Anterior cingulate cortex (tissue), 58 donors: ENCODE measurements around the gene PRKCD.

Source experiments
- DNase-seq, 58 donors: peaks; one replicate each; lab custom pipeline; 2025; lab: John Stamatoyannopoulos, UW

PRKCD gene

DNA sequence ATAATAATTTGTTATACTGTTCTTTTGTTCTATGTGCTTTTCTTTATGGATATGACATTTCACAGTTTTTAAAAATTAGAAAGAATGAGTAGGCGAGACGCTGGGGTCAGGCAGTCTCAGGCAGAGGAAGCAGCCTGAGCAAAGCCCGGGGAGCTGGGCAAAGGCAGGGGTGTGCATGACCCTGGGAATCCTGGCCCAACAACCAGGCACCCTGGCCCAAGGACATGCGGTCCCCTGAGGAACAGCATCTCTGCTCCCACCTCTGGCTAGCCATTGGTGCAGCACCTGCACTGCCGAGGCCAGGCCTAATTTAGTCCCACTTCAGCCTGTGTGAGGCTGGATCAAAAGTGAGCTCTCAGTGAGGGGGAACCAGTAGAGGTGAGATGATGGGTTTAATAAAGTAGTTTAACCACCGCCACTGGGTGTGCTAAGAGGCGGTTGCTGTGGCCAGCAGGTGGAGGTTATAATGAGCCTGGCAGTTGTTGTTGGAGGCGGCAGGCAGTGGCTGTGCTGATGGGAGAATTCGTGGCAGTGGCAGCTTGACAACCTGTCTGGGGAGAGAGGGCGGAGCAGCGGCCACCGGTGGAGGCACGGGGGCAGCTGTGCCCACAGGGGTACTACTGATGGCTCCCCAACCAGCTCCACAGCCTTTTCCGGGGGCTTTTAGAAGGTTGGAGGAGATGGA lies 41.5 kb downstream of the PRKCD start:
- DNase-seq: no peak

DNA sequence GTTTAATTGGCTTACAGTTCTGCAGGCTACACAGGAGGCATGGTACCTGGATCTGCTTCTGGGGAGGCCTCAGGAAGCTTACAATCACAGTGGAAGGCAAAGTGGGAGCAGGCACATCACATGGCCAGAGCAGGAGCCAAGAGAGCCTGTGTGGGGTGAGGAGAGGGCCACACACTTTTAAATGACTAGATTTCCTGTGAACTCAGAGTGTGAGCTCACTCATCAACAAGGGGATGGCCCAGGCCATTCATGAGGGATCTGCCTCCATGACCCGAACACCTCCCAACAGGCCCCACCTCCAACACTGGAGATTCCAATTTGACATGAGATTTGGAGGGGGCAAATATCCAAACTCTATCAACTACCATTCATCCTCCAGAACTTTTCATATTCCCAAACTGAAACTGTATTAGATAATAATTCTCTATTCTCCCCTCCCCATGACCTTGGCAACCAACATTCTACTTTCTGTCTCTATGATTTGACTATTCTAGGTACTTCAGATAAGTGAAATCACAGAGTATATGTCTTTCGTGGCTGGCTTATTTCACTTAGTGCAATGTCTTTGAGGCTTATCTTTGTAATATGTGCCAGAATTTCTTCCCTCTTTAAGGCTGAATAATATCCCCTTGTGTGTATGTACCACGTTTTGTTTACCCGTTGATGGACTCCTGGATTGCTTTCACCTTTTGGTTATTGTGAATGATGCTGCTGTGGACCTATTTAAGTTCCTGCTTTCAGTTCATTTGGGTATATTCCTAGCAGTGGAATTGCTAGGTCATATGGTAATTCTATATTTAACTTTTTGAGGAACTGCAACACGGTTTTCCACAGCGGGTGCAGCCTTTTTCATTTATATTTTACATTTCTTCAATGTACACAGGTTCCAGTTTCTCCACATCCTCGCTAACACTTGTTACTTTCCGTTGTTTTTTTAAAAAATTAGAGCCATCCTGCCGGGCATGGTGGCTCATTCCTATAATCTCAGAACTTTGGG lies 51.0 kb downstream of the PRKCD start:
- no peak for DNase-seq

DNA sequence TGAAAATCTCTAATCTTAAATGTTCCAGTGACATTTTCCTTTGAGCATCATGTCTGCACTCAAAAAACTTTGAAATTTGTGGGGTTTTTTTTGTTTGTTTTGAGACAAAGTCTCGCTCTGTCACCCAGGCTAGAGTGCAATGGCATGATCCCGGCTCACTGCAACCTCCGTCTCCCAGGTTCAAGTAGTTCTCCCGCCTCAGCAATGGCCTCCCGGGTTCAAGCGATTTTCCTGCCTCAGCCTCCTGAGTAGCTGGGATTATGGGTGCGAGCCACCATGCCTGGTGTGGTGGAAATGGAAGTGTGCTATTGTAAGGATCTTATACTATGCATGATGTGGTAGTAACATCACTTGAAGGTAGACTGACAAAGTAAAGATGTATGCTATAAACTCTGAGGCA lies 52.3 kb downstream of the PRKCD start:
- DNase-seq: no peak

DNA sequence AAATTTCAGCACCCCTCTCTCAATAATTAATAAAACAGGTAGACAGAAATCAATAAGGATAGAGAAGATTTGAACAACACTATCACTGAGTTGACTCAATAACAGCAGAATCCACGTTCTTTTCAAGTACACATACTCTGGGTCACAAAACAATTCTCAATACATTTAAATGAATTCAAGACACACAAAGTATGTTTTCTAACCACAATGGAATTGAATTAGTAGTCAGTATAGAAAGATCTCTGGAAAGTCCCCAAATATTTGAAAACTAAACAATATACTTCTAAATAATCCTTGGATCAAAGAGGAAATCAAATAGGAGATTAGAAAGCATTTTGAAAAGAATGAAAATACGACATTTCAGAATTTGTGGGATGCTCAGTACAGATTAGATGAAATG lies 54.8 kb downstream of the PRKCD start:
- DNase-seq: no peak

DNA sequence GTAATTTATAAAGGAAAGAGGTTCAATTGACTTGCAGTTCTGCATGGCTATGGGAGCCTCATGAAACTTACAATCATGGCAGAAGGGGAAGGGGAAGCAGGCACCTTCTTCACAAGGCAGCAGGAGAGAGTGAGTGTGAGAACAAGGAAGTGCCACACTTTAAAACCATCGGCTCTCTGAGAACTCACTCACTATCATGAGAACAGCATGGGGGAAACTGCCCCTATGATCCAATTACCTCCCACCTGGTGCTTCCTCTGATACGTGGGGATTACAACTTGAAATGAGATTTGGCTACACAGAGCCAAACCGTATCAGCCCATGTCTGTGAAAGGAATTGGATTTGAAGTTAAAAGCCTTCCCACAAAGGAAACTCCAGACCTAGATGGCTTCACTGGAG lies 55.7 kb downstream of the PRKCD start:
- no peak for DNase-seq

DNA sequence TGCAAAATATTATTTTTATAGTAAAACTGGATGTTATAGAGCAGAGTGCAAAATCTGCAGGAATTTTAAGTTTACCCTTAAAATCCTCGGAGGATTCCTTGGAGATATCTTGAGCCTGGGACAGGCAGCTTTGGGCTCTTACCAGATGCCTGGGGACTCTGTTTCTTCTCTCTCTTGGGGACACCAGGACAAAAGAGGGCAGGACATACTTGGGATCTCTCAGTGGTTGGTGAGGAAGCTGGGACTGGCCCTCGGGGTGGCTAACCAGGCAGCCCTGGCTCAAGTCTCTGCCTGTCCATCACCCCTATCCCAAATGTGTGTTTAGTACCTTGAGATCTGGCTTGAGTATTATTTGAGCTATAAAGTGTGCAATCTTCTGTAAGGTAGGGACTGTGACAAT lies 56.2 kb downstream of the PRKCD start:
- DNase-seq: no peak

DNA sequence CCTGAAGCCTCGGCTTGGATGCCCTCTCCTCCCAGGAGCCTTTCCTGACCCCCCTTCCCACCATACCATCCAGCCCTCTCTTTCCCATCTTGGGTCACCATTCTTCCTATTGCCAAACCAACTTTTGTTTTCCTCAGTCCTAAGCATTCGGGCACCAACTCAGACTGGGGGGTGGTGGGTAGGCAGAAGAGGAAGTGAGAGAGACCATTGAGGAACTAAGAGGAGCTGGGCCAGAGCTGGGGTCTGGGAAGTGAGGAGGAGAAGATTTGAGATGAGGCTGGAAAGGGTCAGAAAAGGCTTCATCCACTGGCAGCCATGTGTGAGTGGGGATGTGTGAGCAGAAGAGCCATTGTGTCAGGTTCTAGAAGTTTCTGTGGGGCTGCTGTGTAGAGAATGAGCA lies 57.1 kb downstream of the PRKCD start:
- no peak for DNase-seq

DNA sequence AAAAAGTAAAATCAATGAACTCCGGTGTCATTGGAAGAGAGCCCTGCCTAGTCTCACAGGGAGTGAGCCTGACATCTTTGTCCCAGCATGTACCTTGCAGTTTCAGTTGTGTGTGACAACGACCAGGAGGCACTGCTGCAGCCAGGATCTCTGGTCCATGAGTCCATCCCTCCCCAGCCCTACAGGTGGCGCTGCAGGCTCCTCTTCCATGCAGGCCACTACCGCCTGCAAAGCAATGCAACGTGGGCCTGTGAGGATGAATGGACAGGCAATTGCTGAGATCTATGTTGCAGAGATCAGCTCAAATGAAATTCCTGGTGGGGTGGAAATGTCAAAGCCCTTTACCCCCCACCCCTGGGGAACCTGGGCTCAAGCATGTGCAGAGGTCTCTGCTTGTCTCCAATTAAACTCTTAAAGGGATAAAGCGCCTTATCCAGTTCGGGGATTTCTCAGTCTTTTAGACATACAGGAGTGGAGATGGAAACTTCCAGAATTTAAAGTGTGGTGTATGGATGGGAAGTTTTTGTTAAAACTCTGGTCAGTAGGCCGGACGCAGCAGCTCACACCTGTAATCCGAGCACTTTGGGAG lies 59.0 kb downstream of the PRKCD start:
- peak in 53 of 58 donors; percentile 21 to 85 (median 67) for DNase-seq

DNA sequence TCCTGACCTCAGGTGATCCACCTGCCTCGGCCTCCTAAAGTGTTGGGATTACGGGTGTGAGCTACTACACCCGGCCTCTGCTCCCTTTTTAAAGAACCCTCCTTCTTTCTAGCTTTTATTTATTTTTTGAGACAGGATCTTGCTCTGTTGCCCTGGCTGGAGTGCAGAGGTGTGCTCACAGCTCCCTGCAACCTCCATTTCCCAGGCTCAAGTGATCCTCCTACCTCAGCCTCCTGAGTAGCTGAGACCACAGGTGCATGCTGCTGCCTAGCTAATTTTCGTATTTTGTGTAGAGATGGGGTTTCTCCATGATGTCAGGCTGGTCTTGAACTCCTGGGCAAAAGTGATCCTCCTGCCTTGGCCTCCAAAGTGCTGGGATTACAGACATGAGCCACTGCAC lies 60.3 kb downstream of the PRKCD start:
- no peak for DNase-seq

DNA sequence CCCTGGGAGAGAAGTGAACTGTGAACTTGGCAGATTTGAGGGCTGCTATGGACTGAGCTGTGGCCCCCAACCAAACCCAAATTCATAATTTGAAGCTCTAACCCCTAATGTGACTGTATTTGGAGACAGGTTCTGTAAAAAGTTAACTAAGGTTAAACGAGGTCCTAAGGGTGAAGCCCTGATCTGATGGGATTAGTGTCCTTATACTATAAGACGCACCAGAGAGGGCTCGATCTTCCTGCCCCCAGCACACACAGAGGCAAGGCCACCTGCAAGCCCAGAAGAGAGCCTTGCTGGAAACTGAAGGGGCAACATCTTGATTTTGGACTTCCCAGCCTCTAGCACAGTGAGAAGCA lies 60.8 kb downstream of the PRKCD start:
- DNase-seq: no peak

DNA sequence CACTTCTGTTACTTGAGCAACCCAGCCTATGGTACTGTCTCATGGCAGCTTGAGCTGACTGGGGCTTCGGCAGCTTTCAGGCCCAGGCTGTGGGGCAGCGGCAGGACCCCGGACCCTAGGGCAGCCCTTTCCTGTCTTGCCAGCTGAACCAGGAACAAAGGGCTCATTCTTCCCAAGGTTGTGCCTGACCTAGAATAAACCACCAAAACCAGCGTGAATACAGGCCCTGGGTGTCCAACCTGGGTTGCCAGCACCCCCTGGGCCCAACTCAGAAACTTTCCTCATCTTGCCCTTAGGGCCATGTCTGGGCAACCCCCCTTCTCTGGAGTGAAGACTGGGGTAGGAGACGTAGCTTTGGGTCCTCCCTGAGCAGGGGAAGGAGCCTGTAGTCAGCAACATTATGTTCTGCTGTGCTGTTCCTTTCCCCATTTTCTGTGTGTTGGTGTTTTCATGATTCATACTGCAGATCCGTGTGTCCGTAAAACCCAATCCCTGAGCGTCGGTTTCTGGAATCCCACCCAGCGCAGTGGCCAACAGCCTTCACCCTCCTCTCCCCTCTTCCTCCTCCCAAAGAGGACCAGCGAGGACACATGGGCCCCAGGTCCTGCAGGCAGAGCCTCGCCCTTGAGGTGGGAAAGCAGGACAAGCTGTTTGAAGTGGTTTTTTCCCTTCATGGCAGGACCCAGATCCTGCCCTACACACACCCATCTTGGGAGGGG lies 61.3 kb downstream of the PRKCD start:
- DNase-seq: no peak

DNA sequence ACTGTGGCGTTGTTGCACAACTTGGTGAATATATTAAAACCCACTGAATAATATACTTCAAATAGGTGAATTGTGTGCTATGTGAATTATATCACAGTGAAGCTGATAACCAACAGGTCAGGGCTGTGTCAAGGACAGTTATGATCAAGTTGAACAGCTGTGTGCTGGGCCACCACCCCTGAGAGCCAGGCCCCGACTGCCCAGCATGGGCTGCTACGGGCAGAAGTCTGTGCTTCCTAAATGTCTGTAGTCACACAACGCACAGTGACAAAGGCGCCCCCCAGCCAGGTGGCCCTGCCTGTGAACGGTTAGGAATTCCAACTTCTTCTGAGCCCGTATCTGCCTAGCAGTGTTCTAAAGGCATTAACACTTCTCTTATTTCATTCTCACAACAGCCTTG lies 62.0 kb downstream of the PRKCD start:
- no peak for DNase-seq

DNA sequence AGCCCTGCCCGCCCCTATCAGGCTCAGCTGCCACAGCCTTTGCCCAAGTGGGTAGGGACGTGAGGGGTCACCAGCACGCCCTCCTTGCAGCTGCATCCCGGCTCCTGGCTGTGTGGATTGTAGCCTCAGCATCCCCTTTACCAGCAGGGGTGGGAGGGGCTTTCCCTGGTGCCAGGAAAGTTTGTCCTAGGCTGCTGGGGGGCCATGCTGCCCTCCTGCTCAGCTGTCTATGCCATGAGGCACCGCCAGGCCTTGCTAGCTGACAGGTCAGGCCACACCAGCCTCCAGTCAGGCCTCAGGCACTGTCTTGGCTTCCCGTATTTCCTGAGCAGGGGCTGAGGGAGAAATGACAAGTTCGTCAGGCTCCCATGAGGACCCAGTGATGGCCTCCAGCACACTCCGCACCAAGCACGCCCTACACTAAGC lies 62.5 kb downstream of the PRKCD start:
- DNase-seq: no peak

DNA sequence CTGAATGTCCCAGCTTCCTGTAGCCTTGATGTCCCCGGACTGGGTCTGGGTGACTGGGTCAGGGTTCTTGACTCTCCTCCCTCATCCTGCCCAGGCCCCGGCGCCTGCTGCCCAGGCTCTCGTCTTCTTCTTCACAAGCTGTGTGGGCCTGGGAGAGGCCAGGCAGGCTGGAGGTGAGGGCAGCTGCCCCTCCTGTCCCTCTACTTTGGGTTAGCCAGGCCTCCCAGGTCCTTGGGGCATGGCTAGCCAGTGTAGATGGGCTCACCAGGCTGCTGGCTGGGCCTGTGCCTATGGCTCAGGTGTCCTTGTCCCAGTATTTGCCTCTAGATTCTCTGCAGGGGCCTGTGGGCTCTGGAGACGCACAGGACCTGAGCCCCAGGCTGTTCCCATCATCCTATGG lies 63.0 kb downstream of the PRKCD start:
- no peak for DNase-seq

DNA sequence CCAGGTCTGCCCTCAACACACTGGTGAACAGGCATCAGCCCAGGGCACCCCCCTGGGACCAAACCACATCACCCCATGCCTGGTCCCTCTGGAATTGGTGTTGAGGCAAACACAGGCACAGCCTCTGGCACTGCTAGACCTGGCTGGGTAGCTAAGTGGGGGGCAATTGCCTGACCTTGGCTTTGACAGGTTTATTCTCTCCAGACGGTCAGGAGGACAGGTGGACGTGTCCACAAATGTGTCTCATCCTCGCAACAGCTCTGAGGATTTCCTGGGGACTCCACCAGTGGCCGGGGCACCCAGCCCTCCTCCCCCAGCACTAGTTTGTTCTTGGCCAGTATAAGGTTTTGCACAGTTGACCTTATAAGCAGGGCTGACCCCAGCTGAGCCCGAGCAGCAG lies 63.5 kb downstream of the PRKCD start:
- DNase-seq: no peak

DNA sequence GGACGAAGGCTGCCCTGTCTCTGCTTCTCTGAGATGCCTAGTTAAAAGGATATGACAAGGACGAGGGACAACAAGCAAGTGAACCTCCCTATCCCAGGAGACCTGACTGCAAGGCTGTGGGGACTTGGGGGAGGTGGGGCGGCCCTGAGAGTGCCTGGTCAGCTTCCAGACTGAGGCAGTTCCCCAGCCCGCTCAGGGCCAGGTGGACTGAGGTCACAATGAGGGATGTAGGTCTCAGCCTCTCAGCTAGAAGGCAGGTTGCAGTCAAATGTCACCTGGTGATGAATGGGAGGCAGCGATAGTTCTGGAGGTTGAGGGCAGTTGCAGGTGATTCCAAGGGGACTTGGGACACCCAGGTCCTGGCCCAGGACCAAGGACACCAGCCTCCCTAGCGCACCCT lies 64.2 kb downstream of the PRKCD start:
- no peak for DNase-seq

DNA sequence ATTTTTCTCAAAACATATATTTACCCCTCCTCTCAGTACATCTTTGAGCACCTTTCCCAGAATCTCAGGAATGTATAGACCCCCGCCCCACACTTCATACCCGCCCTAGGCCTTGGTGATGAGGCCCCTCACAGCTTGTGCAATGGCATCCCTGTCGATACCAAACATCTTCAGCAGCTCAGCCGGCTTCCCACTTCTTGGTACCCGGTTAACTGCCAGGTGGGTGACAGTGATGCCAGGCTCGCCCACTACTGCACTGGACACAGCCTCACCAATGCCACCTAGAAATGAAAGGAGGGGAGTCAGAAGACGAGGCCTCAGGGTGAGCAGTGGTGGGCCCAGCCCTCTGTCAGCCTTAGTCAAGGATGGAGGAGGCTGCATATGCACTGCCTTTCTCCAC lies 64.6 kb downstream of the PRKCD start:
- no peak for DNase-seq

DNA sequence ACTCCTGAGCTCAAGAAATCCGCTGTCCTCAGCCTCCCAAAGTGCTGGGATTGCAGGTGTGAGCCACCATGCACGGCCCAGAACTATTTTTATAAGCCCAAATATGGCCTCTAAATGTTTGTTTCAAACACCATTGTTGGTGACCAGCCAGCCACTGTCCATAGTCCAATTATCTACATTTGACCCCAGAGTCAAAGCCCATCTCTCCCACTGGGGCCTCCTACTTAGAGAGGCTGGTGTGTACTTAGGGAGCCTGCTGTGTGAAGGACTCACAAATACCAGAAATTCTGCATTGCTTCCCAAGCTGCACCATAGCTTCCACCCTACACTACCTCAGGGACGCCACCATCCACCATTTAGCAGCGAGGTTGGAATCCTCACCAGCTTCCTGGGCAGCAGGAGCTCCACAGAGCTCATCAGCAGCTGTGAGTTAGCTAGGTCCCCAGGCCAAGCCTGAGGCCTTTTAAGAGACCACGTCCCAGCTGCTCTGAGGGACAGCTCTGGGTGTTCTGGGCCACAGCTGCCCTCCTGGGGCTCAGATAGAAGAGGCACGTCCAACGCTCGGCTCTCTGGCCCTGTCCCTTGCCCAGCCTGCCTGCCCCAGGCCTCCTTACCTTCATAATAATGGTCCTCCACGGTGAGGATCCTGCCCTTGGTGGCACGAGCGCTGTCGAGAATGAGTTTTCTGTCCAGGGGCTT lies 65.3 kb downstream of the PRKCD start:
- no peak for DNase-seq

DNA sequence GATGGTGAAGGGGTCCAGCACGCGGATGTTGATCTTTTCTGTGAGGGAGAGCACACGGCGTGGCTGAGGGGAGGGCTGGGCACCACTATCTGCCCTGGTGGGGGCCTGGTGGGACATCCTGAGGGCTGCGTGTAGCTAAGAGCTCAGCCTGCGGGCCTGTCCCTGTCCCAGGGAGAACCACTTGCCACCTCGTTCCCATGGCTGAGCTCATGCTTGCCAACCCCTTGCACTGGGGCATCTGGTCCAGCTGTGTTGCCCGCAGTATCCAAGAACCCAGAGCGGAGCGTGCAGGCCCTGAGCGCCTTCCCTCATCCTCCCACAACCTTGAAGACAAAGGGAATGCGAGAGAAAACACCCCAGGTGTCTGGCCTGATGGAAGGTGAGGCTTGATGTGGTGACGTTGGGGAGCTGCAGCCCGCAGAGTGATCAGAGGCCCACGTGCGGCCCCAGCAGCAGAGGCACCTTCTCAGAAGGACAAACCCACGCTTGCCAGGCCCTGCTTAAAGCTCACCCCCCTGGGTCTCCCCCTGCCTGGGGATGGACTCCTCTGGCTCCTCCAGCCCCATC lies 65.9 kb downstream of the PRKCD start:
- no peak for DNase-seq
